Erythroblast (primary cell): Measurements from ENCODE around the gene SLC9A3.

ENCODE experiments used
- GATA1 ChIP-seq: IDR thresholded peaks from 2 replicates; pipeline ENCODE4 v1.6.1; 2011; ENCODE audit warnings: low read depth, mild to moderate bottlenecking, control low read depth, low read length, moderate library complexity
- POLR2A ChIP-seq: IDR thresholded peaks from 2 replicates; pipeline ENCODE4 v1.6.1; 2011; ENCODE audit warnings: mild to moderate bottlenecking, low read length

- TF ChIP-seq POLR2A (no peak), GATA1 (no peak)
Measured at GRCh38 chr5:455806-456205, 68.4 kb downstream of the SLC9A3 start.
